ENCODE results near the gene SGMS2.

- TF ChIP-seq EZH2phosphoT487 (IDR thresholded peaks at IDR 0.05; ENCODE audit: insufficient read depth, low read depth) (no peak), EZH2 (IDR thresholded peaks at IDR 0.05; ENCODE audit: insufficient read depth, poor library complexity, severe bottlenecking) (no peak)
These were observed 39.2 kb downstream of the SGMS2 start for GRCh38 chr4:107863850-107864371.

Measured in GM23248 (cell line).